ENCODE results near the gene NMNAT3. TPM values are rescaled to one million over a fixed set of nuclear protein-coding genes. Genes with fewer than 3 reads are reported as not detected.

The NMNAT3 gene
- total and polyA plus RNA-seq, 4 donors = 2.4 to 10.2 (median 3.4) TPM

DNA sequence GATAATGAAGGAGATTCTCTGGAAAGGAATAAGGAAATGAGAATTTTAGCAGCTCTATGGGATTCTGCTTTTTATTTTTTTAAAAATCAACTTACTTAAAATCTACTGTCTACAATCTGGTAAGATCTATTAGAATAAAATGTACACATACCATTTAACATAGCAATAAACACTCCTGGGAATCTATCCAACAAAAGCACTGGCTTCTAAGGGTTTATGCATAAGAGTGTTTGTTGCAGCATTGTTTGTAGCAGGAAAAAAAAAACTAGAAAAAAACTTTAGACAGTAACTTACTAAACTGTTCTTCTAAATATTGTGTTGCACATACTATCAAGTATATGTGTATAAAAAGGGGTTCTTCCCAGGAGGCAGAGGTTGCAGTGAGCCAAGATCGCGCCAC, 122.5 kb downstream of the NMNAT3 start:
- H3K27ac ChIP-seq (ENCODE audit: low read depth in 1 of 2, low read length in 1 of 2) = no peak overlapping the region
- no peaks in the 10 kb centered on the region for H3K27me3 ChIP-seq (ENCODE audit: control insufficient read depth in 3 of 3, insufficient read depth in 3 of 3, low read length in 2 of 3)
- peaks cover 0 to under 1% (median 0%) of the 10 kb centered on the region in 4 donors for H3K36me3 ChIP-seq (ENCODE audit: control insufficient read depth in 4 of 4, insufficient read depth in 4 of 4, low read length in 4 of 4)
- no peak overlapping the region for H3K9ac ChIP-seq (ENCODE audit: insufficient read depth in 1 of 2, low read length in 2 of 2)
- TF ChIP-seq, protein P1, sequence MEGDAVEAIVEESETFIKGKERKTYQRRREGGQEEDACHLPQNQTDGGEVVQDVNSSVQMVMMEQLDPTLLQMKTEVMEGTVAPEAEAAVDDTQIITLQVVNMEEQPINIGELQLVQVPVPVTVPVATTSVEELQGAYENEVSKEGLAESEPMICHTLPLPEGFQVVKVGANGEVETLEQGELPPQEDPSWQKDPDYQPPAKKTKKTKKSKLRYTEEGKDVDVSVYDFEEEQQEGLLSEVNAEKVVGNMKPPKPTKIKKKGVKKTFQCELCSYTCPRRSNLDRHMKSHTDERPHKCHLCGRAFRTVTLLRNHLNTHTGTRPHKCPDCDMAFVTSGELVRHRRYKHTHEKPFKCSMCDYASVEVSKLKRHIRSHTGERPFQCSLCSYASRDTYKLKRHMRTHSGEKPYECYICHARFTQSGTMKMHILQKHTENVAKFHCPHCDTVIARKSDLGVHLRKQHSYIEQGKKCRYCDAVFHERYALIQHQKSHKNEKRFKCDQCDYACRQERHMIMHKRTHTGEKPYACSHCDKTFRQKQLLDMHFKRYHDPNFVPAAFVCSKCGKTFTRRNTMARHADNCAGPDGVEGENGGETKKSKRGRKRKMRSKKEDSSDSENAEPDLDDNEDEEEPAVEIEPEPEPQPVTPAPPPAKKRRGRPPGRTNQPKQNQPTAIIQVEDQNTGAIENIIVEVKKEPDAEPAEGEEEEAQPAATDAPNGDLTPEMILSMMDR (IDR thresholded peaks at IDR 0.05; ENCODE audit: control extremely low read depth, extremely low read depth) = no peak
- WGBS, 2 donors = 89% methylated on average over 2 of the region's 2 CpGs
- no peak overlapping the region for H3K4me3 ChIP-seq
- peak in 2 of 3 donors; percentile 83 to 91 for DNase-seq
- H3K9me3 ChIP-seq (ENCODE audit: control insufficient read depth in 4 of 4, insufficient read depth in 3 of 4, low read length in 3 of 4) = no peaks in the 10 kb centered on the region
- ATAC-seq (ENCODE audit: insufficient read depth, low FRiP score) = no peak
- H3K4me1 ChIP-seq (ENCODE audit: control insufficient read depth in 5 of 5, insufficient read depth in 5 of 5, low read length in 5 of 5) = peaks cover 0 to 14% (median 0%) of the 10 kb centered on the region in 5 donors

DNA sequence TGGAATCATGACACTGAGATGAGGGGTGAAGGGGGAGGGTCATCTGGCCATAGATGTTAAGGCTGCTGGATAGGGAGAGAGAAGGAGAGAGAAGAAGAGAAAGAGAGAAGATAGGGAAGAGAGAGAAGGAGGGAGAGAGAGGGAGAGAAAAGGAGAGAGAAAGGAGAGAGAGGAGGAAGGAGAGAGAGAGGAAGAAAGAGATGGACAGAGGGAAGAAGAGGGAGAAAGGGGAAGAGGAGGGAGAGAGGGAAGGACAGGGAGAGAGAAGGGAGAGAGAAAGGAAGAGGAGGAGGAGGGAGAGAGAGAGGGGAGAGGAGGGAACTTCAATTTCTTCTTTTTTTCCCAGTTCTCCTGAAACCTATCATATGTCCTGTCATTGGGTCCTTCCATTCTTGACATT, 123.1 kb downstream of the NMNAT3 start:
- ATAC-seq (ENCODE audit: insufficient read depth, low FRiP score) (no peak), DNase-seq (no peak)
- no peak overlapping the region for H3K27ac ChIP-seq (ENCODE audit: low read depth in 1 of 2, low read length in 1 of 2)
- H3K36me3 ChIP-seq (ENCODE audit: control insufficient read depth in 4 of 4, insufficient read depth in 4 of 4, low read length in 4 of 4) = no peaks in the 10 kb centered on the region
- H3K27me3 ChIP-seq (ENCODE audit: control insufficient read depth in 3 of 3, insufficient read depth in 3 of 3, low read length in 2 of 3) = no peaks in the 10 kb centered on the region
- H3K9ac ChIP-seq (ENCODE audit: insufficient read depth in 1 of 2, low read length in 2 of 2) = no peak overlapping the region
- TF ChIP-seq, protein P1 (IDR thresholded peaks at IDR 0.05; ENCODE audit: control extremely low read depth, extremely low read depth) = no peak
- H3K4me1 ChIP-seq (ENCODE audit: control insufficient read depth in 5 of 5, insufficient read depth in 5 of 5, low read length in 5 of 5) = peaks cover 0 to 14% (median 0%) of the 10 kb centered on the region in 5 donors
- H3K4me3 ChIP-seq = no peak overlapping the region
- no peaks in the 10 kb centered on the region for H3K9me3 ChIP-seq (ENCODE audit: control insufficient read depth in 4 of 4, insufficient read depth in 3 of 4, low read length in 3 of 4)

DNA sequence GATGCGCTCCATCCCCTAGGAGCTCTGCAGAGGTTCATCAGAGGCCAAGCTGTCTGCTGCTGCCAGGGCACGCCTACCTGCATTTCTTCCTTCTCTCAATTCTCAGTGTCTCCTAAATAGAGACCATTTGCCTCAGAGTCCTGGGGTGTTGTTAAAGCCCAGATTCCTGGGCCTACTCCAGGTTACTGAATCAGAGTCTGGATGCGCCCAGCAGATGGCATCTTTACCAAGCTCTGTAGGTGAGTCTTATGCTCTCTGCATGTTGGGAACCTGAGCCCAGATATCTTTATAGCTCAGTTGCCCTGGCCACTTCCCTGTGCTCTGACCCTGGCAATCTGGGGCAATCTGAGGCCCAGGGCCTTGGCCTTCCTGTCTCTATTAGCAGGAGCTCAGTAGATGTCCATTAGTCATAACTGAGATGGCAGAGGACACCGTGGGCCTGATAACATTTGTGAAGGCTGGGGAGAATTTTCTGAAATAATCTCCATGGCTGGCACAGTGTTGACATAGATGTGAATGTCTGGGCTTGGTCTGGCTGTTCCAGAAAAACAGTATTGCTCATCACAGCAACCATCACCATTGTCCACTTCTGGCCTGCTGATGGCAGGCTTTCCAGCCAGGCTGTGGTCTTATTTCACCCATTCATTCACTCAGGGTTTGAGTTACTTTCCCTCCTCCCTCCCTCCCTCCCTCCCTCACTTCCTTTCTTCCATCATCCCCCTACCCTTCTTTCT, 125.0 kb downstream of the NMNAT3 start:
- TF ChIP-seq, protein P1 (IDR thresholded peaks at IDR 0.05; ENCODE audit: control extremely low read depth, extremely low read depth) = no peak
- H3K9me3 ChIP-seq (ENCODE audit: control insufficient read depth in 4 of 4, insufficient read depth in 3 of 4, low read length in 3 of 4) = no peaks in the 10 kb centered on the region
- peaks cover 0 to 14% (median 0%) of the 10 kb centered on the region in 5 donors for H3K4me1 ChIP-seq (ENCODE audit: control insufficient read depth in 5 of 5, insufficient read depth in 5 of 5, low read length in 5 of 5)
- no peak overlapping the region for H3K27ac ChIP-seq (ENCODE audit: low read depth in 1 of 2, low read length in 1 of 2)
- ATAC-seq (ENCODE audit: insufficient read depth, low FRiP score) (no peak), DNase-seq (no peak)
- WGBS, 2 donors = 86 to 96% methylated on average over 4 of the region's 4 CpGs
- H3K36me3 ChIP-seq (ENCODE audit: control insufficient read depth in 4 of 4, insufficient read depth in 4 of 4, low read length in 4 of 4) = no peaks in the 10 kb centered on the region
- no peaks in the 10 kb centered on the region for H3K27me3 ChIP-seq (ENCODE audit: control insufficient read depth in 3 of 3, insufficient read depth in 3 of 3, low read length in 2 of 3)
- no peak overlapping the region for H3K9ac ChIP-seq (ENCODE audit: insufficient read depth in 1 of 2, low read length in 2 of 2)
- H3K4me3 ChIP-seq = no peak overlapping the region
